Mesenchymal stem cell (in vitro differentiated cells and primary cell): ENCODE measurements around the gene NLRP6.
A peak's percentile ranks its signal among the peaks of the same experiment; 100 is the strongest.

ENCODE experiments used
- DNase-seq: peaks from one replicate; pipeline ENCODE4 v3.0.0-alpha.2; 2013
- H2AFZ ChIP-seq: one replicate; pipeline ENCODE4 v1.6.1; 2013; ENCODE audit warnings: low read depth, mild to moderate bottlenecking, control low read depth, inconsistent platforms, low read length, moderate library complexity
- H2AK5ac ChIP-seq: 2 replicates; pipeline ENCODE4 v1.6.1; 2013; ENCODE audit warnings: low read length, moderate library complexity, mild to moderate bottlenecking, inconsistent platforms; ENCODE audit not compliant: severe bottlenecking
- H2BK120ac ChIP-seq: one replicate; pipeline ENCODE4 v1.6.1; 2013; ENCODE audit warnings: low read depth, mild to moderate bottlenecking, inconsistent platforms, low read length, moderate library complexity
- H2BK12ac ChIP-seq, 2 experiments: one replicate each; pipeline ENCODE4 v1.6.1; 2013; ENCODE audit warnings: inconsistent platforms in 2 of 2, low read length in 2 of 2, mild to moderate bottlenecking in 2 of 2, moderate library complexity in 2 of 2, control low read depth in 1 of 2
- H2BK15ac ChIP-seq: one replicate; pipeline ENCODE4 v1.6.1; 2013; ENCODE audit warnings: mild to moderate bottlenecking, low read depth, inconsistent platforms; ENCODE audit not compliant: poor library complexity, severe bottlenecking
- H2BK5ac ChIP-seq: 2 replicates; pipeline ENCODE4 v1.6.1; 2013; ENCODE audit warnings: low read depth, mild to moderate bottlenecking, low read length, control low read depth, inconsistent platforms; ENCODE audit not compliant: poor library complexity, severe bottlenecking
- H3K14ac ChIP-seq, 2 experiments: one replicate each; pipeline ENCODE4 v1.6.1; 2013; ENCODE audit warnings: inconsistent platforms in 2 of 2, low read length in 2 of 2, control low read depth in 1 of 2, mild to moderate bottlenecking in 1 of 2, moderate library complexity in 1 of 2
- H3K18ac ChIP-seq, 2 experiments: one replicate each; pipeline ENCODE4 v1.6.1; 2013; ENCODE audit warnings: inconsistent platforms in 2 of 2, low read length in 2 of 2, control low read depth in 1 of 2, low read depth in 1 of 2, mild to moderate bottlenecking in 1 of 2
- H3K23ac ChIP-seq, 2 experiments: one replicate each; pipeline ENCODE4 v1.6.1; 2013; ENCODE audit warnings: inconsistent platforms in 2 of 2, low read length in 2 of 2, mild to moderate bottlenecking in 2 of 2, moderate library complexity in 2 of 2, control low read depth in 1 of 2
- H3K27ac ChIP-seq: 2 replicates; pipeline ENCODE4 v1.5.1; 2013; ENCODE audit warnings: mild to moderate bottlenecking, moderate library complexity, low read length, control low read depth, inconsistent platforms; ENCODE audit not compliant: poor library complexity, severe bottlenecking
- H3K27me3 ChIP-seq, 2 experiments: 2 replicates each; pipeline versions ENCODE4 v1.6.1 to v1.7.0; 2013; ENCODE audit warnings: low read length in 2 of 2, mild to moderate bottlenecking in 2 of 2, moderate library complexity in 2 of 2, control low read depth in 1 of 2, inconsistent platforms in 1 of 2; ENCODE audit not compliant: control insufficient read depth in 1 of 2, insufficient read depth in 1 of 2
- H3K36me3 ChIP-seq, 2 experiments: 2 replicates each; pipeline versions ENCODE4 v1.6.1 to v1.7.0; 2013; ENCODE audit warnings: low read length in 2 of 2, control low read depth in 1 of 2, inconsistent platforms in 1 of 2, low read depth in 1 of 2, mild to moderate bottlenecking in 1 of 2; ENCODE audit not compliant: insufficient read depth in 2 of 2, control insufficient read depth in 1 of 2
- H3K4ac ChIP-seq, 2 experiments: one replicate each; pipeline ENCODE4 v1.6.1; 2013; ENCODE audit warnings: inconsistent platforms in 2 of 2, low read length in 2 of 2, mild to moderate bottlenecking in 2 of 2, moderate library complexity in 2 of 2, control low read depth in 1 of 2, low read depth in 1 of 2
- H3K4me1 ChIP-seq: 2 replicates; pipeline ENCODE4 v1.6.1; 2013; ENCODE audit warnings: low read depth, low read length, control low read depth; ENCODE audit not compliant: control insufficient read depth, insufficient read depth
- H3K4me2 ChIP-seq: 2 replicates; pipeline ENCODE4 v1.6.1; 2013; ENCODE audit warnings: low read length, mild to moderate bottlenecking, inconsistent platforms; ENCODE audit not compliant: poor library complexity, severe bottlenecking
- H3K4me3 ChIP-seq, 2 experiments: 2 replicates each; pipeline versions ENCODE4 v1.5.1 to v1.7.0; 2013; ENCODE audit warnings: low read length in 2 of 2, mild to moderate bottlenecking in 2 of 2, control low read depth in 1 of 2, low read depth in 1 of 2; ENCODE audit not compliant: insufficient read depth in 1 of 2
- H3K79me1 ChIP-seq: replicated peaks from 2 replicates; pipeline ENCODE4 v1.6.1; 2013; ENCODE audit warnings: mild to moderate bottlenecking, control low read depth, low read length, inconsistent platforms; ENCODE audit not compliant: poor library complexity, severe bottlenecking
- H3K9ac ChIP-seq: 2 replicates; pipeline ENCODE4 v1.7.0; 2013; ENCODE audit warnings: mild to moderate bottlenecking, low read length, moderate library complexity
- H3K9me3 ChIP-seq: 2 replicates; pipeline ENCODE4 v1.7.0; 2013; ENCODE audit warnings: mild to moderate bottlenecking, low read length; ENCODE audit not compliant: control insufficient read depth
- H4K8ac ChIP-seq: one replicate; pipeline ENCODE4 v1.6.1; 2013; ENCODE audit warnings: inconsistent platforms, mild to moderate bottlenecking, low read length, moderate library complexity
- H4K91ac ChIP-seq: one replicate; pipeline ENCODE4 v1.6.1; 2013; ENCODE audit warnings: mild to moderate bottlenecking, low read length, inconsistent platforms
- WGBS: methylation state at CpG from one replicate; pipeline ENCODE4 v1.1.7; 2013; ENCODE audit warnings: mixed read lengths; 5-methylcytosine and 5-hydroxymethylcytosine counted together

The NLRP6 gene

DNA sequence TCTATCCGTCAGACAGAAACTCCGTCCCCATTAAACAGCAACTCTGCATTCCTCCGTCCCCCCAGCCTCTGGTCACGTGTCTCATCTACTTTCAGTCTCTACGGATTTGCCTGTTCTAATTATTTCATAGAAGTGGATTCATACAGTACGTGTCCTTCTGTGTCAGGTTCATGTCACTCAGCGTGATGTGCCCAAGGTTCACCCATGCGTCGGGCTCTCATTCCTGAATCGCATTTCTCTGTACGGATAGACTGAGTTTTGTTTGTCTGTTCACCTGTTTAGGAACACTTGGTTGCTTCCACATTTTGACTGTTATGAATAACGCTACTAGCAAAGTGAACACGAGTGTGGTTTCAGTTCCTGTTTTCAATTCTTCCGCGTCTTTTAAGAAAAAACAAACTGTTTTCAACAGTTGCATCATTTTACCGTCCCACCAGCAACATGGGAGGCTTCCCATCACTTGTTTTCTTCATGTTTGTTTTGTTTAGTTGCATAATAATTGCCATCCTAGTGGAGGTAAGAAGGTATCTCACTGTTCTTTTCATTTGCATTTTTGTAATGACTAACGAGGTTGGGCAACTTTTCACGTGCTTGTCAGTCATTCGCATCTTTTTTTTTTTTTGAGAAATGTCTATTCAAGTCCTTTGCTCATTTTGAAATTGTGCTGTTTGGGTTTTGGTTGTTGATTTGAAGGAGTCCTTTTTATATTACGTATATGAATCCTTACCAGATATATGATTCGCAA lies 8.9 kb upstream of the NLRP6 start:
- no peak overlapping the region for H2BK12ac ChIP-seq
- no peak overlapping the region for H2BK5ac ChIP-seq
- H3K9ac ChIP-seq, result peak overlapping the region; percentile 75
- peaks cover 7 to 42% of the 10 kb centered on the region in 2 experiments for H3K27me3 ChIP-seq
- no peak overlapping the region for H4K91ac ChIP-seq
- H2AFZ ChIP-seq, result no peak overlapping the region
- H3K4me2 ChIP-seq, result no peak overlapping the region
- H3K18ac ChIP-seq, result no peak overlapping the region
- H2BK15ac ChIP-seq, result no peak overlapping the region
- H3K14ac ChIP-seq, result no peak overlapping the region
- H3K27ac ChIP-seq, result no peak overlapping the region
- H4K8ac ChIP-seq, result no peak overlapping the region
- no peaks in the 10 kb centered on the region for H3K79me1 ChIP-seq
- H2AK5ac ChIP-seq, result no peak overlapping the region
- 80% methylated on average over 19 of the region's 21 CpGs for WGBS
- H3K4me1 ChIP-seq, result peaks cover 6% of the 10 kb centered on the region
- H3K9me3 ChIP-seq, result no peaks in the 10 kb centered on the region
- peak overlapping the region in 1 of 2 experiments; percentile 70 for H3K4me3 ChIP-seq
- no peak overlapping the region for H2BK120ac ChIP-seq
- H3K36me3 ChIP-seq, result no peaks in the 10 kb centered on the region
- DNase-seq, result no peak
- H3K23ac ChIP-seq, result no peak overlapping the region
- H3K4ac ChIP-seq, result no peak overlapping the region

DNA sequence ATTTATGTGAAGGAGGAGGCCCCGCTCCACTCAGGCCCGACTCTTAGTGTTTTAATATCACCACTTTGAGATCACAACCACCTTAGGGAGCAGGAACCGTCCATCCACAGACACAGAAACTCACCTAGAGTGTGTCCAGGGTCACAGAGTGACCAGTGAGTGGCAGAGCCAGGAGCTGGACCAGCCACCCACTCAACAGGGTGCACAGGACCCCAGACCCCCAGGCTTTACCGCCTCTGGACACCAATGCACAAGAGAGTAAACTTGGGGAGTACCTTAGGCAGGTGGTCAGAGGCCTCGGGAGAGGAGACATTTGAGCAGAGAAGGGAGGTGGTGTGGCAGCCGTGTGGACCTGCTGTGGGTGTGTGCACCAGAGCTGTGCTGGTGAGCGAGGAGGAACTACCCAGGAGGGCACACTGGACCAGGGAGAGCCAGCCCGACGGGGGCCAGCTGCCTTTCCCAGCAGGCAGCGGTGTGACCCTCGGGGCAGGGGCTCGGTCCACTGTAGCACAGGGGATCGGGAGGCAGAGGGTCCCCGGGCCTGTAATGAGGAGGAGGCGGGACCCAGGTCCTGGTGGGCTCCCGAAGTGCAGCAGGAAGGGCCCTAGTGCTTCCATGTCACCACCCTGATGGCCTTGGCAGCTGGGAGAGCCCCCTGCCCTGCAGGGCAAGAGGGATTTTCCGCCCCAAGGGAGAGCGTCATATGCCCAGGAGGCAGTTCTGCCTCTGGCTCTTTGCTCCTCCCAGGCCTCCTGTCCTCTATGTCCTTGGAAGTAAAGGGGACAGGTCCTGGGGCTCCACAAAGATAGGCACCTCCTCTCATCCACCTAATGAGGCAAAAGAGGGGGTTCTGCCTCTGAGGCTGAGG lies 7.5 kb upstream of the NLRP6 start:
- Histone ChIP-seq H2BK120ac (no peak overlapping the region), H3K27ac (no peak overlapping the region), H2AFZ (no peak overlapping the region), H3K18ac (no peak overlapping the region), H3K9ac (no peak overlapping the region), H2AK5ac (no peak overlapping the region), H3K23ac (no peak overlapping the region), H3K9me3 (peaks cover 8% of the 10 kb centered on the region), H2BK5ac (no peak overlapping the region), H3K27me3 (peaks cover 7 to 54% of the 10 kb centered on the region in 2 experiments), H3K4me2 (no peak overlapping the region), H3K4me3 (no peak overlapping the region), H3K36me3 (no peaks in the 10 kb centered on the region), H4K8ac (no peak overlapping the region), H2BK15ac (no peak overlapping the region), H3K4ac (no peak overlapping the region), H4K91ac (peak overlapping the region; percentile 18), H3K79me1 (no peaks in the 10 kb centered on the region), H2BK12ac (no peak overlapping the region), H3K4me1 (peaks cover 6% of the 10 kb centered on the region), H3K14ac (no peak overlapping the region)
- DNase-seq, result no peak
- 85% methylated on average over 18 of the region's 18 CpGs for WGBS

DNA sequence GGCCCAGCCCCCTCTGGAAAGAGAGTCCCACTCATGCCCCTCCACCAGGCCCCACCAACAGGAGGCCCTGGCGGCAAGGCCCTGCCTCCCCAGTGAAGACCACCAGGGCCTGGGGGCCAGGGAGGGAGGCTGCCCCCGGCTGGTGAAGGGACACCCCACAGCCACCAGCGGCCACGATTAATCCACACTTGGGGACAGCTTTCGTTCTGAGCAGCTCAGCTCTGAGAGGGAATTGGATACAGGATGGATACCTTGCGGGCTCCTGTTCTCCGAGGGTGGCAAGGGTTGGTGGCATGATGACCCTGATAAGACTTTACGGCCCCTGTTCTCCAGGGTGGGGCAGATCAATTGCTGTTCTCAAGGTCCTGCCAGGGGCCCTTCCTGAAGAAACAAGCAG lies 6.9 kb upstream of the NLRP6 start:
- H3K4me2 ChIP-seq, result no peak overlapping the region
- H3K14ac ChIP-seq, result no peak overlapping the region
- H3K36me3 ChIP-seq, result no peaks in the 10 kb centered on the region
- H2BK12ac ChIP-seq, result no peak overlapping the region
- WGBS, result 95% methylated on average over 8 of the region's 8 CpGs
- no peak overlapping the region for H4K8ac ChIP-seq
- no peak overlapping the region for H3K23ac ChIP-seq
- no peaks in the 10 kb centered on the region for H3K79me1 ChIP-seq
- no peak overlapping the region for H2AK5ac ChIP-seq
- H2BK120ac ChIP-seq, result no peak overlapping the region
- DNase-seq, result no peak
- H3K4ac ChIP-seq, result no peak overlapping the region
- no peak overlapping the region for H2AFZ ChIP-seq
- no peak overlapping the region for H4K91ac ChIP-seq
- H2BK5ac ChIP-seq, result no peak overlapping the region
- no peak overlapping the region for H3K4me3 ChIP-seq
- H2BK15ac ChIP-seq, result no peak overlapping the region
- H3K27ac ChIP-seq, result no peak overlapping the region
- no peak overlapping the region for H3K18ac ChIP-seq
- peaks cover 6% of the 10 kb centered on the region for H3K4me1 ChIP-seq
- peaks cover 7 to 54% of the 10 kb centered on the region in 2 experiments for H3K27me3 ChIP-seq
- no peak overlapping the region for H3K9ac ChIP-seq
- H3K9me3 ChIP-seq, result peaks cover 13% of the 10 kb centered on the region

DNA sequence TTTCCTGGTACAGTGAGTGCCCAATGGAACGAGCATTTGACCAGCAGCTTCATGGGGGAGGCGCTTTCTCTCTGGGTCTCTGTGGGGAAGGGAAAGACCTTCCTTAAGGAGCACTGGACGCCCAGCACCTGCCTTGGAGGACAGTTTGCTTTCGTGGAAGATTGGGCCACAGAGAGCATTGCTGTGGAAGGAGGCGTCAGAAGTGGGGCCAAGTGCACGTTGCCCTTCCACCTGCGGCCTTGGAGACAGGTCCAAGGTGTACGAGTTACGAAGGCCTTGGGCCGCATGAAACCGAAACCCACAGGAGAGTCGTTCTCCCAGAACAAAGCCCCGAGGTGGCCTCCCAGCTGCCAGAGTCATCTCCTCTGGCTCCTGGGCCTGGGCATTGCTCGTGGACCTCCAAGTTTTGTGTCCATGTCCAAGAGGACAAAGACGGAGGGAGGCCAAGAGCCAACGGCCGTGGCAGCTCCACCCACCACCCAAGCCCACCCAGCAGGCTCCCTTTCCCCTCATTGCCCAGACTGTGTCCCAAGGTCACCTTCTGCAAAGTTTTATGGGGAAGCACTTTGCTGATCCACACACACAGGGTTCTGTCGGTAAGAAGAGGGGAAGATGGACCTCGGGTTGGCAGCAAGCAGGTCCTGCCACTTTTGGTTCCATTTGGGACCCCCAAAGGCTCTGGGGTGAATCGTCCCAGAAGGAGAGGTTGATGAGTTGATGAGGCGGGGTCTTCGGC lies 5.8 kb upstream of the NLRP6 start:
- no peak overlapping the region for H2AK5ac ChIP-seq
- peaks cover 7 to 61% of the 10 kb centered on the region in 2 experiments for H3K27me3 ChIP-seq
- no peak for DNase-seq
- H2BK120ac ChIP-seq, result no peak overlapping the region
- no peak overlapping the region for H3K18ac ChIP-seq
- no peak overlapping the region for H3K14ac ChIP-seq
- H3K9me3 ChIP-seq, result peaks cover 21% of the 10 kb centered on the region
- H2AFZ ChIP-seq, result no peak overlapping the region
- H3K4me3 ChIP-seq, result no peak overlapping the region
- no peak overlapping the region for H4K91ac ChIP-seq
- H4K8ac ChIP-seq, result no peak overlapping the region
- H2BK5ac ChIP-seq, result no peak overlapping the region
- no peak overlapping the region for H3K23ac ChIP-seq
- 88% methylated on average over 22 of the region's 22 CpGs for WGBS
- H3K36me3 ChIP-seq, result no peaks in the 10 kb centered on the region
- peaks cover 6% of the 10 kb centered on the region for H3K4me1 ChIP-seq
- no peak overlapping the region for H2BK15ac ChIP-seq
- no peaks in the 10 kb centered on the region for H3K79me1 ChIP-seq
- H3K4ac ChIP-seq, result no peak overlapping the region
- no peak overlapping the region for H3K9ac ChIP-seq
- no peak overlapping the region for H3K27ac ChIP-seq
- H2BK12ac ChIP-seq, result no peak overlapping the region
- no peak overlapping the region for H3K4me2 ChIP-seq
